MCF 10A (cell line): Measurements from ENCODE around the gene PLA2G2E. TPM values are rescaled to one million over a fixed set of nuclear protein-coding genes. Genes with fewer than 3 reads are reported as not detected.

Experiments
- BruUV-seq: library from RNA; stranded (reverse); fragments of 400-500 nt; replicated peaks from 2 replicates; lab custom pipeline; 2021; lab: Mats Ljungman, UMichigan
- CTCF ChIA-PET: fragments of 300-600 bp; sonication (Branson Sonifier 250); formaldehyde crosslinking; extraction: SDS; loops from one replicate; lab custom pipeline; 2021; ENCODE audit warnings: antibody characterized with exemption, inconsistent platforms; lab: Yijun Ruan, JAX
- POLR2A ChIA-PET: fragments of 300-600, 350-650 bp; sonication (Branson Sonifier 250); formaldehyde crosslinking; extraction: SDS; loops from one replicate; lab custom pipeline; 2020; ENCODE audit warnings: antibody characterized with exemption, inconsistent platforms; lab: Yijun Ruan, JAX
- DNase-seq: peaks from one replicate; pipeline ENCODE4 v3.0.0-alpha.2; 2018; ENCODE audit not compliant: unreplicated experiment
- H3K27ac Mint-ChIP-seq: one replicate; pipeline ENCODE4 v1.8.0; 2022; ENCODE audit warnings: mild to moderate bottlenecking, low read depth, mixed read lengths; ENCODE audit not compliant: unreplicated experiment
- H3K27me3 Mint-ChIP-seq: one replicate; pipeline ENCODE4 v1.8.0; 2022; ENCODE audit warnings: mixed read lengths; ENCODE audit not compliant: insufficient read depth, unreplicated experiment
- H3K36me3 Mint-ChIP-seq: one replicate; pipeline ENCODE4 v1.8.0; 2022; ENCODE audit warnings: mild to moderate bottlenecking, moderate library complexity, mixed read lengths; ENCODE audit not compliant: insufficient read depth, unreplicated experiment
- H3K4me1 Mint-ChIP-seq: one replicate; pipeline ENCODE4 v1.8.0; 2022; ENCODE audit warnings: mixed read lengths; ENCODE audit not compliant: insufficient read depth, unreplicated experiment
- H3K4me3 Mint-ChIP-seq: one replicate; pipeline ENCODE4 v1.8.0; 2022; ENCODE audit warnings: mild to moderate bottlenecking, moderate library complexity, mixed read lengths; ENCODE audit not compliant: unreplicated experiment
- H3K9me3 Mint-ChIP-seq: one replicate; pipeline ENCODE4 v1.8.0; 2022; ENCODE audit warnings: mixed read lengths; ENCODE audit not compliant: unreplicated experiment
- CTCF ChIP-seq: fragments of 200-600 bp; IDR thresholded peaks from one replicate; pipeline ENCODE4 v1.8.0; 2022; ENCODE audit warnings: antibody characterized with exemption, mild to moderate bottlenecking; ENCODE audit not compliant: unreplicated experiment
- intact Hi-C: fragments of 100-400 bp; cut with micrococcal nuclease; formaldehyde crosslinking; loops from 2 replicates; pipeline ENCODE4 v1.14.1; 2022
- total RNA-seq: library from RNA; stranded (reverse); gene quantifications from 2 replicates; pipeline ENCODE4 v1.2.3, GENCODE V29; 2022

Gene PLA2G2E
- total RNA-seq, 1 experiment from 2014 or later, result not detected

- H3K9me3 Mint-ChIP-seq, result no peaks in the 10 kb centered on the region
- no peak overlapping the region for H3K4me3 Mint-ChIP-seq
- intact Hi-C loops, result no loop called here
- H3K27me3 Mint-ChIP-seq, result no peaks in the 10 kb centered on the region
- H3K27ac Mint-ChIP-seq, result peak overlapping the region; percentile 81
- TF ChIP-seq CTCF, result no peak
- CTCF ChIA-PET, result interaction anchor here (1.0 to 2.7 kb wide), 7 partner anchors 11 to 591 kb away, joined by 3 to 11 read pairs (median 3); partner anchors contain the start of gene OTUD3
- BruUV-seq, result no TSS peak
- peaks cover 56% of the 10 kb centered on the region for H3K36me3 Mint-ChIP-seq
- POLR2A ChIA-PET, result interaction anchor here (0.6 to 2.5 kb wide), 4 partner anchors 21 to 591 kb away, joined by 3 to 15 read pairs (median 4); partner anchors contain the start of gene OTUD3
- DNase-seq, result peak; percentile 76
- peaks cover 10% of the 10 kb centered on the region for H3K4me1 Mint-ChIP-seq
Observed at GRCh38 chr1:19903621-19904020, 19.8 kb downstream of the PLA2G2E start.

- H3K9me3 Mint-ChIP-seq, result no peaks in the 10 kb centered on the region
- TF ChIP-seq CTCF, result no peak
- intact Hi-C loops, result no loop called here
- H3K36me3 Mint-ChIP-seq, result peaks cover 56% of the 10 kb centered on the region
- H3K4me1 Mint-ChIP-seq, result peaks cover 10% of the 10 kb centered on the region
- BruUV-seq, result no TSS peak
- CTCF ChIA-PET, result interaction anchor here (2.7 kb wide), 1 partner anchor 19 kb away, joined by 11 read pairs; the partner anchor contains the start of gene OTUD3
- H3K27ac Mint-ChIP-seq, result no peak overlapping the region
- POLR2A ChIA-PET, result interaction anchor here (2.5 kb wide), 1 partner anchor 19 kb away, joined by 15 read pairs; the partner anchor contains the start of gene OTUD3
- DNase-seq, result no peak
- H3K27me3 Mint-ChIP-seq, result no peaks in the 10 kb centered on the region
- H3K4me3 Mint-ChIP-seq, result no peak overlapping the region
Observed at GRCh38 chr1:19901653-19902052, 21.8 kb downstream of the PLA2G2E start.

GRCh38 chr1:19894218-19894617 lies 29.2 kb downstream of the PLA2G2E start:
- H3K27ac Mint-ChIP-seq, result no peak overlapping the region
- intact Hi-C loops, result no loop called here
- peaks cover 18% of the 10 kb centered on the region for H3K4me1 Mint-ChIP-seq
- H3K9me3 Mint-ChIP-seq, result no peaks in the 10 kb centered on the region
- no TSS peak for BruUV-seq
- ChIA-PET CTCF (interaction anchor here (0.6 to 2.4 kb wide), 5 partner anchors 12 to 854 kb away, joined by 3 to 12 read pairs (median 3); partner anchors contain the start of gene OTUD3), POLR2A (interaction anchor here (0.5 to 2.3 kb wide), 4 partner anchors 11 to 767 kb away, joined by 3 to 13 read pairs (median 3); partner anchors contain the start of gene OTUD3)
- H3K4me3 Mint-ChIP-seq, result no peak overlapping the region
- H3K27me3 Mint-ChIP-seq, result no peaks in the 10 kb centered on the region
- no peak for TF ChIP-seq CTCF
- peaks cover 51% of the 10 kb centered on the region for H3K36me3 Mint-ChIP-seq
- DNase-seq, result no peak

GRCh38 chr1:19893687-19894086 lies 29.7 kb downstream of the PLA2G2E start:
- intact Hi-C loops, result no loop called here
- Mint-ChIP-seq H3K4me3 (no peak overlapping the region), H3K27me3 (no peaks in the 10 kb centered on the region), H3K4me1 (peaks cover 18% of the 10 kb centered on the region), H3K27ac (no peak overlapping the region), H3K9me3 (no peaks in the 10 kb centered on the region), H3K36me3 (peaks cover 46% of the 10 kb centered on the region)
- TF ChIP-seq CTCF, result no peak
- BruUV-seq, result no TSS peak
- POLR2A ChIA-PET, result interaction anchor here (0.5 to 2.3 kb wide), 3 partner anchors 11 to 22 kb away, joined by 3 to 13 read pairs (median 3); partner anchors contain the start of gene OTUD3
- DNase-seq, result no peak
- CTCF ChIA-PET, result interaction anchor here (0.6 to 2.4 kb wide), 6 partner anchors 11 to 855 kb away, joined by 3 to 12 read pairs (median 3); partner anchors contain the start of gene OTUD3
